ENCODE data around the gene WRAP73. TPM values are rescaled to one million over a fixed set of nuclear protein-coding genes. Genes with fewer than 3 reads are reported as not detected.

The WRAP73 gene
- polyA plus RNA-seq, 2 of the 4 experiments (the other 2 are of a cell fraction): 15.4 to 16.1 TPM

- no peak for FAIRE-seq
- TF ChIP-seq EHF (CRISPR knock-in tag; IDR thresholded peaks at IDR 0.05) (no peak), USF2 (IDR thresholded peaks at IDR 0.05) (no peak), ZFP36 (IDR thresholded peaks at IDR 0.05; ENCODE audit: borderline replicate concordance, partially characterized antibody) (no peak), CHD2 (IDR thresholded peaks at IDR 0.05; ENCODE audit: low read length, partially characterized antibody) (no peak), HES2 (IDR thresholded peaks at IDR 0.05) (no peak)
- CTCF ChIA-PET: interaction anchor here (1.0 kb wide), 1 partner anchor 10 kb away, joined by 4 read pairs; no protein-coding TSS in a partner anchor
- no peaks in the 10 kb centered on the region for H3K4me1 ChIP-seq
- POLR2A ChIA-PET: no interaction called here
- DNase-seq (ENCODE audit: low read depth in 1 of 2, low spot score in 1 of 2): no peak
- WGBS (ENCODE audit: missing lambda C conversion rate): 100% methylated on average over 1 of the region's 14 CpGs
- H3K27ac ChIP-seq: no peak overlapping the region
- no peak overlapping the region for H3K4me3 ChIP-seq
- no peaks in the 10 kb centered on the region for H3K9me3 ChIP-seq
- H3K4me2 ChIP-seq: no peak overlapping the region
- ATAC-seq: no peak
Observed at GRCh38 chr1:3685222-3685621, 35.3 kb upstream of the WRAP73 start.

GRCh38 chr1:3683992-3684391 lies 34.1 kb upstream of the WRAP73 start:
- Histone ChIP-seq H3K4me3 (no peak overlapping the region), H3K4me1 (no peaks in the 10 kb centered on the region), H3K27ac (no peak overlapping the region), H3K9me3 (no peaks in the 10 kb centered on the region), H3K4me2 (no peak overlapping the region)
- no peak for TF ChIP-seq ATOH8 (CRISPR knock-in tag; IDR thresholded peaks at IDR 0.05; ENCODE audit: low read depth)
- POLR2A ChIA-PET: no interaction called here
- CTCF ChIA-PET: interaction anchor here (0.6 kb wide), 1 partner anchor 11 kb away, joined by 4 read pairs; no protein-coding TSS in a partner anchor
- WGBS (ENCODE audit: missing lambda C conversion rate): 68% methylated on average over 14 of the region's 26 CpGs
- ATAC-seq (peak in 1 of 2 experiments; percentile 30; a peak in 3 of 6 replicates), DNase-seq (ENCODE audit: low read depth in 1 of 2, low spot score in 1 of 2) (no peak), FAIRE-seq (no peak)

GRCh38 chr1:3683197-3683596 lies 33.3 kb upstream of the WRAP73 start:
- ChIA-PET POLR2A (no interaction called here), CTCF (interaction anchor here (0.7 kb wide), 1 partner anchor 12 kb away, joined by 3 read pairs; no protein-coding TSS in a partner anchor)
- no peak overlapping the region for H3K4me2 ChIP-seq
- FAIRE-seq: no peak
- no peaks in the 10 kb centered on the region for H3K4me1 ChIP-seq
- no peak for TF ChIP-seq KDM5A (IDR thresholded peaks at IDR 0.05)
- no peak for ATAC-seq
- no peak overlapping the region for H3K27ac ChIP-seq
- H3K9me3 ChIP-seq: no peaks in the 10 kb centered on the region
- no peak overlapping the region for H3K4me3 ChIP-seq
- DNase-seq (ENCODE audit: low read depth in 1 of 2, low spot score in 1 of 2): no peak
- WGBS (ENCODE audit: missing lambda C conversion rate): no CpG with 5 or more reads among the region's 1 CpG

GRCh38 chr1:3681898-3682806 lies 32.2 kb upstream of the WRAP73 start:
- Histone ChIP-seq H3K4me2 (no peak overlapping the region), H3K4me3 (no peak overlapping the region), H3K9me3 (no peaks in the 10 kb centered on the region), H3K4me1 (no peaks in the 10 kb centered on the region), H3K27ac (no peak overlapping the region)
- DNase-seq (ENCODE audit: low read depth in 1 of 2, low spot score in 1 of 2) (no peak), FAIRE-seq (no peak), ATAC-seq (no peak)
- CTCF ChIA-PET: interaction anchor here (1.0 to 2.1 kb wide), 3 partner anchors 9 to 39 kb away, joined by 3 to 4 read pairs (median 3); no protein-coding TSS in a partner anchor
- POLR2A ChIA-PET: no interaction called here
- WGBS (ENCODE audit: missing lambda C conversion rate): 81% methylated on average over 8 of the region's 27 CpGs
- TF ChIP-seq ESRRA (IDR thresholded peaks at IDR 0.05; ENCODE audit: borderline replicate concordance, low read length) (no peak), HDAC2 (IDR thresholded peaks at IDR 0.05) (no peak), POLR2A (IDR thresholded peaks at IDR 0.05; ENCODE audit: low read length) (no peak), HOXA7 (CRISPR knock-in tag; IDR thresholded peaks at IDR 0.05) (no peak), MYC (IDR thresholded peaks at IDR 0.05; ENCODE audit: borderline replicate concordance, low read length) (no peak), KDM5A (IDR thresholded peaks at IDR 0.05) (no peak), RAD21 (conservative IDR thresholded peaks at IDR 0.05 in 1 of 2, IDR thresholded peaks at IDR 0.05 in 1 of 2) (no peak), MAX (IDR thresholded peaks at IDR 0.05) (no peak), RCOR1 (IDR thresholded peaks at IDR 0.05; ENCODE audit: low read depth, low read length) (no peak), TFCP2L1 (CRISPR knock-in tag; IDR thresholded peaks at IDR 0.05) (no peak), NR3C1 (IDR thresholded peaks at IDR 0.05) (no peak), KDM1A (IDR thresholded peaks at IDR 0.05; ENCODE audit: low read depth) (no peak), JUN (IDR thresholded peaks at IDR 0.05) (no peak), ZNF302 (CRISPR knock-in tag; IDR thresholded peaks at IDR 0.05) (no peak)
